Measurements from ENCODE around the gene SLC39A7. TPM values are rescaled to one million over a fixed set of nuclear protein-coding genes. Genes with fewer than 3 reads are reported as not detected.
A peak's percentile ranks its signal among the peaks of the same experiment; 100 is the strongest.

Gene SLC39A7
- total and polyA plus RNA-seq, 2 of the 13 experiments (the other 11 are each of a cell fraction or from before 2014, with no cell fraction given), result 142 to 229 TPM

- TF ChIP-seq PRDM15 (CRISPR knock-in tag; IDR thresholded peaks at IDR 0.05), result no peak
- no peak for TF ChIP-seq U2AF2 (IDR thresholded peaks at IDR 0.05; ENCODE audit: low read depth, low read length)
- TF ChIP-seq, protein P1, sequence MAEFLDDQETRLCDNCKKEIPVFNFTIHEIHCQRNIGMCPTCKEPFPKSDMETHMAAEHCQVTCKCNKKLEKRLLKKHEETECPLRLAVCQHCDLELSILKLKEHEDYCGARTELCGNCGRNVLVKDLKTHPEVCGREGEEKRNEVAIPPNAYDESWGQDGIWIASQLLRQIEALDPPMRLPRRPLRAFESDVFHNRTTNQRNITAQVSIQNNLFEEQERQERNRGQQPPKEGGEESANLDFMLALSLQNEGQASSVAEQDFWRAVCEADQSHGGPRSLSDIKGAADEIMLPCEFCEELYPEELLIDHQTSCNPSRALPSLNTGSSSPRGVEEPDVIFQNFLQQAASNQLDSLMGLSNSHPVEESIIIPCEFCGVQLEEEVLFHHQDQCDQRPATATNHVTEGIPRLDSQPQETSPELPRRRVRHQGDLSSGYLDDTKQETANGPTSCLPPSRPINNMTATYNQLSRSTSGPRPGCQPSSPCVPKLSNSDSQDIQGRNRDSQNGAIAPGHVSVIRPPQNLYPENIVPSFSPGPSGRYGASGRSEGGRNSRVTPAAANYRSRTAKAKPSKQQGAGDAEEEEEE (CRISPR knock-in tag; IDR thresholded peaks at IDR 0.05; ENCODE audit: borderline replicate concordance), result no peak
- no peak for TF ChIP-seq FOXK2 (IDR thresholded peaks at IDR 0.05)
- no peak for TF ChIP-seq SMYD3 (CRISPR knock-in tag; IDR thresholded peaks at IDR 0.05)
- TF ChIP-seq IRX3 (CRISPR knock-in tag; IDR thresholded peaks at IDR 0.05; ENCODE audit: borderline replicate concordance, low read depth), result no peak
- peak; percentile 62; the same call in 1 of the 2 replicates for TF ChIP-seq ZNF891 (CRISPR knock-in tag; IDR thresholded peaks at IDR 0.05)
- no peak for TF ChIP-seq TCF7 (IDR thresholded peaks at IDR 0.05; ENCODE audit: low read depth)
- TF ChIP-seq ZFP36L2 (CRISPR knock-in tag; IDR thresholded peaks at IDR 0.05), result no peak
- TF ChIP-seq PRDM4 (CRISPR knock-in tag; IDR thresholded peaks at IDR 0.05; ENCODE audit: borderline replicate concordance), result no peak
- no peak for TF ChIP-seq FOXK1 (CRISPR knock-in tag; IDR thresholded peaks at IDR 0.05; ENCODE audit: borderline replicate concordance, low read depth)
- TF ChIP-seq HNRNPK (IDR thresholded peaks at IDR 0.05; ENCODE audit: low read depth, low read length, poor library complexity, severe bottlenecking), result no peak
- TF ChIP-seq HMG20A (CRISPR knock-in tag; IDR thresholded peaks at IDR 0.05; ENCODE audit: borderline replicate concordance), result no peak
- TF ChIP-seq ZNF33B (CRISPR knock-in tag; IDR thresholded peaks at IDR 0.05), result 0 out of 2 replicates have a peak, but pooled peaks have one; percentile 60
- no peak for TF ChIP-seq DRAP1 (CRISPR knock-in tag; IDR thresholded peaks at IDR 0.05)
- TF ChIP-seq HNF4A (CRISPR knock-in tag; IDR thresholded peaks at IDR 0.05), result no peak
- no peak for TF ChIP-seq ZNF530 (CRISPR knock-in tag; IDR thresholded peaks at IDR 0.05; ENCODE audit: low read depth)
- no peak for TF ChIP-seq ZNF556 (CRISPR knock-in tag; IDR thresholded peaks at IDR 0.05; ENCODE audit: borderline replicate concordance)
- TF ChIP-seq GFI1 (CRISPR knock-in tag; IDR thresholded peaks at IDR 0.05; ENCODE audit: borderline replicate concordance), result no peak
- TF ChIP-seq ZNF326 (CRISPR knock-in tag; IDR thresholded peaks at IDR 0.05; ENCODE audit: borderline replicate concordance), result no peak
- no peak for TF ChIP-seq NFYB (CRISPR knock-in tag; IDR thresholded peaks at IDR 0.05)
- no peak for TF ChIP-seq ZNF788 (CRISPR knock-in tag; IDR thresholded peaks at IDR 0.05; ENCODE audit: borderline replicate concordance)
Measured at GRCh38 chr6:33172688-33173534, 27.8 kb upstream of the SLC39A7 start (continued).
